HG03060 (cell line): ENCODE results near the gene IQCC.

ENCODE experiments used
- ATAC-seq: cut with Tn5 transposase; IDR thresholded peaks from one replicate; pipeline ENCODE4 v1.9.1; 2021; ENCODE audit warnings: low read depth, moderate number of reproducible peaks; ENCODE audit not compliant: unreplicated experiment

IQCC gene

GRCh38 chr1:32195531-32195930, 9.9 kb upstream of the IQCC start:
- no peak for ATAC-seq

- no peak for ATAC-seq
Measured at GRCh38 chr1:32195972-32196823, 9.3 kb upstream of the IQCC start.

- ATAC-seq, result no peak
Measured at GRCh38 chr1:32197074-32197473, 8.4 kb upstream of the IQCC start.

GRCh38 chr1:32197837-32198236, 7.6 kb upstream of the IQCC start:
- ATAC-seq, result no peak

GRCh38 chr1:32198237-32199042, 7.0 kb upstream of the IQCC start:
- no peak for ATAC-seq

- no peak for ATAC-seq
Measured at GRCh38 chr1:32199043-32199716, 6.3 kb upstream of the IQCC start.

- ATAC-seq, result no peak
Measured at GRCh38 chr1:32199717-32200072, 5.8 kb upstream of the IQCC start.

GRCh38 chr1:32200226-32201010, 5.1 kb upstream of the IQCC start, which contains the start of gene CCDC28B:
TSS of gene CCDC28B (plus strand) at chr1:32200595. CDS start at chr1:32201936, 1,341 bp downstream.
- ATAC-seq, result no peak

- no peak for ATAC-seq
Measured at GRCh38 chr1:32201011-32201855, 4.2 kb upstream of the IQCC start.

GRCh38 chr1:32204943-32205361, 519 bp upstream of the IQCC start:
- ATAC-seq, result no peak

GRCh38 chr1:32208469-32208868, 3.0 kb downstream of the IQCC start:
- no peak for ATAC-seq

GRCh38 chr1:32208891-32209328, 3.4 kb downstream of the IQCC start, which contains the start of gene DCDC2B:
TSS of gene DCDC2B (plus strand) at chr1:32209089. CDS start at chr1:32209094, 5 bp downstream.
- ATAC-seq, result no peak

GRCh38 chr1:32215629-32216480, 10.4 kb downstream of the IQCC start:
- ATAC-seq, result no peak

GRCh38 chr1:32216566-32216965, 11.1 kb downstream of the IQCC start:
- ATAC-seq, result no peak

- ATAC-seq, result no peak
Measured at GRCh38 chr1:32219022-32219421, 13.6 kb downstream of the IQCC start.

GRCh38 chr1:32220746-32221580, 15.5 kb downstream of the IQCC start:
- no peak for ATAC-seq

GRCh38 chr1:32221581-32221979, 16.1 kb downstream of the IQCC start:
- no peak for ATAC-seq
